GM10248 (cell line): ENCODE measurements around the gene GSC.
"Not testable (repeated sequence)": the region's sequence is repeated elsewhere in the genome, so short reads cannot be mapped to it uniquely, and the experiment has no call there.

ENCODE experiments used
- CTCF ChIA-PET: fragments of 300-600 bp; sonication (Branson Sonifier 250); formaldehyde crosslinking; extraction: SDS; loops from one replicate; lab custom pipeline; 2021; ENCODE audit warnings: antibody characterized with exemption; lab: Yijun Ruan, JAX
- POLR2A ChIA-PET: fragments of 350-650 bp; sonication (Branson Sonifier 250); formaldehyde crosslinking; extraction: SDS; loops from one replicate; lab custom pipeline; 2020; ENCODE audit warnings: antibody characterized with exemption; lab: Yijun Ruan, JAX
- DNase-seq: peaks from one replicate; pipeline ENCODE4 v3.0.0; 2012; ENCODE audit errors: extremely low spot score
- TF ChIP-seq, protein P1 (sequence below): IDR thresholded peaks from 2 replicates; pipeline ENCODE4 v1.5.1; 2012; ENCODE audit warnings: mild to moderate bottlenecking, low read depth; ENCODE audit errors: extremely low read depth, missing control alignments, control extremely low read depth

Gene GSC

DNA sequence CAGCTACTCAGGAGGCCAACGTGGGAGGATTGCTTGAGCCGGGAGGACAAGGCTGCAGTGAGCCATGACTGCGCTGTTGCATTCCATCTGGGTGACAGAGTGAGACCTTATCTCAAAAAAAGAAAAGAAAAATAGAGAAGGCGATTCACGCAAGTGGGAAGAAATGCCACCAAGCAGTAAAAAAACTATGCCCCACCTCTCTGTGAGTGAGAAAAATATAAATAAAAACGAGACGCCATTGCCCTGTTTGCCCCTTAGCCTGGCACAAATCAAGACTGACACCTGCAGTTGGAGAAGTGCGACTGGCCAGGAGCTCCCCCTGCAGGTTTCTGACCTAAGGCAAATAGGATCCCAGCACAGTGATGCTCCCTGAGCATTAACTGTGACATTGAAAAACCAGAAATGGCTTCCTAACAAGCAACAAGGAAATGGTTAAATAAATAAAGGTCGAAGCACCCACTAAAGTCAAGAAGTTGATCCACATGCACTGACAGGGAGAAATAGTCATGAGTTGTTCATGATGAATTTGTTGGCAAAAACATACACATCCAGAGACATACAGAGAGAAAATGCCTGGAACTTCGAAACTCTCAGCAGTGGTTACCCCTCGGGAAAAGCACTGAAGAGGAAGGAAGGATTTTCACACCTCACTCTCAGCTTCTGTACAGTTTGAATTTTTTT lies 21.1 kb downstream of the GSC start:
- CTCF ChIA-PET, result interaction anchor here (0.9 to 2.4 kb wide), 6 partner anchors 12 to 62 kb away, joined by 3 to 12 read pairs (median 4); no protein-coding TSS in a partner anchor
- POLR2A ChIA-PET, result no interaction called here
- TF ChIP-seq, protein P1, sequence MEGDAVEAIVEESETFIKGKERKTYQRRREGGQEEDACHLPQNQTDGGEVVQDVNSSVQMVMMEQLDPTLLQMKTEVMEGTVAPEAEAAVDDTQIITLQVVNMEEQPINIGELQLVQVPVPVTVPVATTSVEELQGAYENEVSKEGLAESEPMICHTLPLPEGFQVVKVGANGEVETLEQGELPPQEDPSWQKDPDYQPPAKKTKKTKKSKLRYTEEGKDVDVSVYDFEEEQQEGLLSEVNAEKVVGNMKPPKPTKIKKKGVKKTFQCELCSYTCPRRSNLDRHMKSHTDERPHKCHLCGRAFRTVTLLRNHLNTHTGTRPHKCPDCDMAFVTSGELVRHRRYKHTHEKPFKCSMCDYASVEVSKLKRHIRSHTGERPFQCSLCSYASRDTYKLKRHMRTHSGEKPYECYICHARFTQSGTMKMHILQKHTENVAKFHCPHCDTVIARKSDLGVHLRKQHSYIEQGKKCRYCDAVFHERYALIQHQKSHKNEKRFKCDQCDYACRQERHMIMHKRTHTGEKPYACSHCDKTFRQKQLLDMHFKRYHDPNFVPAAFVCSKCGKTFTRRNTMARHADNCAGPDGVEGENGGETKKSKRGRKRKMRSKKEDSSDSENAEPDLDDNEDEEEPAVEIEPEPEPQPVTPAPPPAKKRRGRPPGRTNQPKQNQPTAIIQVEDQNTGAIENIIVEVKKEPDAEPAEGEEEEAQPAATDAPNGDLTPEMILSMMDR, result peak; percentile 67
- DNase-seq, result no peak

DNA sequence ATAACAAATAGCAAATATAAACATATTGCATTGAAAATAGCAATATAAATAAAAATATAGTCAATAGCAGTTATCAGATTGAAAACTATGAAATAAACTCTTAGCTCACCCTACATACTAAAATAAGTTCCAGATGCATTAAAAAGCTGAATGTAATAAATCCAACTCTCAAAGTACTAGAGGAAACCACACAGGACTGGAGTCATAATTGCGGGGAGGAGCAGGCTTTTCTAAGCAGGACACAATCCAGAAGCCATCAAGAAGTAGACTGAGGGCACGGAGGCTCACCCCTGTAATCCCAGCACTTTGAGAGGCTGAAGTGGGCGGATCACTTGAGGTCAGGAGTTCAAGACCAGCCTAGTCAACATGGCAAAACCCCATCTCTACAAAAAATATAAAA lies 22.2 kb downstream of the GSC start:
- no peak for DNase-seq
- TF ChIP-seq, protein P1, result no peak
- POLR2A ChIA-PET, result no interaction called here
- CTCF ChIA-PET, result interaction anchor here (1.1 to 1.7 kb wide), 3 partner anchors 17 to 75 kb away, joined by 3 read pairs; no protein-coding TSS in a partner anchor

DNA sequence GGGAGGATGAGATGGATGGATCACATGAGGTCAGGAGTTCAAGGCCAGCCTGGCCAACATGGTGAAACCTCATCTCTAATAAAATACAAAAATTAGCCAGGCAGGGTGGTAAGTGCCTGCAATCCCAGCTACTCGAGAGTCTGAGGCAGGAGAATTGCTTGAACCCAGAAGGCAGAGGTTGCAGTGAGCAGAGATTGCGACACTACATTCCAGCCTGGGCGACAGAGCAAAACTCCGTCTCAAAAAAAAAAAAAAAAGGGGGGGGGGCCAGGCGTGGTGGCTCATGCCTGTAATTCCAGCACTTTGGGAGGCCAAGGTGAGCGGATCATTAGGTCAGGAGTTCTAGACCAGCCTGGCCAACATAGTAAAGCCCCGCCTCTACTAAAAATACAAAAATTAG lies 22.8 kb downstream of the GSC start:
- CTCF ChIA-PET, result interaction anchor here (1.7 kb wide), 1 partner anchor 74 kb away, joined by 3 read pairs; no protein-coding TSS in a partner anchor
- DNase-seq, POLR2A ChIA-PET: not testable (repeated sequence)

DNA sequence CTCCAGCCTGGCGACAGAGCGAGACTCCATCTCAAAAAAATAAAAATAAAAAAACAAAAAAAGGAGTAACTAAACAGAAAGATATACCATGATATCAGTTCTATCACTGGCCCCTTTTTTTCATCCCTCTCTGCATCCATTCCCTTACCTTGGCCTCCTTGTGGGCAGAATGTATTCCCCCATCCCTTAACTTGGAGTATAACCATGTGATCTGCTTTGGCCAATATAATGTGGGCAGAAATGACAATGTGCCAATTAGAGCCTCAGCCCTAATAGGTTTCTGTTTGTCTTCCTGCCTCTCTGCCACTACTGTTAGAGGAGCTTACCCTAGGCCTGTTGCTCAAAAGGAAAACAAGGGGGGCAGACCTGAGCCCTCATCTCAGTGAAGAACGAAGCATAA lies 23.8 kb downstream of the GSC start:
- POLR2A ChIA-PET, result no interaction called here
- TF ChIP-seq, protein P1, result no peak
- CTCF ChIA-PET, result no interaction called here
- no peak for DNase-seq

DNA sequence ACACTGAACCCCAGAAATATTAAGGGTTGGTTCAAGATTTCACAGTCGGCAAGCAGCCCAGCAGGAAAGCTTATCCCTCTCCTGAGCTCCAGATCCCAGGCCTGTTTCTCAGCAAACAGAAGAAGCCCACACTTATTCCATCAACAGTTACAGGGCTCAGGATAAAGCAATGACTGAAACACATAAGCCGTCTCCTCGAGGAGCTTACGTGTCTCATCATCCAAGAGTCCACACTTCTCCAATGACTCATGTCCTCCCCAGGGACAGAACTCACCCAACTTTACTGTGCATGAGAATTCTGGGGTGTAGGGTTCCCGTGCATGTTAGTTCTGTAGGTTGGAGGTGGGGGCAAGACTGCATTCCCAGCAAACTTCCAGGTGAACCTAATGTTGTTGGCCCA lies 31.2 kb downstream of the GSC start:
- TF ChIP-seq, protein P1, result no peak
- ChIA-PET CTCF (no interaction called here), POLR2A (no interaction called here)
- no peak for DNase-seq

DNA sequence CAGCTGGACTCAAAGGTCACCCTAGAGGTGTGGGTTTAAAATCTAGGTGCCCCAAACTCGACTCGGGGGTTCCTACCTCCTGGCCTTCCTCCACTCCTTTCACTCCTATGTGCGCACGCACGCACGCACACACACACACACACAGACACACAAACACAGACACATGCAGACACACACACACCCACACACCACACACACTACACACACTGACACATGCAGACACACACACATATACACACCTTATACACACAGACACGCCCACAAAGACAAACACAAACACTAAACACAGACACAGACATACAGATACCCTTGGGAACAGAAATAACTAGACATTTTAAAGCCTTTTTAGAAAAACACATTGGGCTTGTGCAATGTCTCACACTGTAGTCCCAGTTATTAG lies 31.8 kb downstream of the GSC start:
- TF ChIP-seq, protein P1, result no peak
- CTCF ChIA-PET, result no interaction called here
- no peak for DNase-seq
- POLR2A ChIA-PET, result no interaction called here

DNA sequence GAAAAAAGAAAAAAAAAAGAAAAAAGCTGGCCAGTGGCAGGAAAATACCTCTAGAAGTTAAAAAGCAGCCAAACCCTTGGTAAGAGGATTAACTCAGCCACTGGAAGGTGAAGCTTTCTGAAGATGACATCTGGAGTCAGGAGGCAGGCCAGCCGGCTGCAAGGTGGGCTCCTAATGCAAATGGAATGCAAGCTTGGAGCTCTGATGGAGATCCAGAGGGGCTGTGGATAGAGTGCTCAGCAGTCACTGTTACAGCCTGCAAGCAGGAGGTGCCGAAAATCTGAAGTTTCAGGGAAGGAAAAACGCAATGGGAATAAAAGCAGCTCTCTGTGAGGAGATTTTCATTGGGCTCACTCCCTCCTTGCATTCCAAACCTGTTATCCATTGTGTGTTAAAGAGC lies 41.0 kb downstream of the GSC start:
- CTCF ChIA-PET, result no interaction called here
- no peak for DNase-seq
- POLR2A ChIA-PET, result no interaction called here
- TF ChIP-seq, protein P1, result no peak

DNA sequence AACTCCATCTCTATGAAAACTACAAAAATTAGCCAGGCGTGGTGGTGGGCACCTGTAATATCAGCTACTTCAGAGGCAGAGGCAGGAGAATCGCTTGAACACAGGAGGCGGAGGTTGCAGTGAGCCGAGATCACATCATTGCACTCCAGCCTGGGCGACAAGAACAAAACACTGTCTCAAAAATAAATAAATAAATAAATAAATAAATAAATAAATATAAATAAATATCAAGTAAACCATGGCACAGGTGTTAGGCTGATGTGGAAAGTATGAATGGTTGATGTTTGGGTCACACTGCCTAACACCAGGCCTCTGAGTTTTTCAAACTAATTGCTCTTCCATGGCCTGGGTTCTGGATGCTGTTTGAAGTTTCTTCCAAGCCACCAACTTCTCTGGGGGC lies 41.5 kb downstream of the GSC start:
- DNase-seq, CTCF ChIA-PET, POLR2A ChIA-PET: not testable (repeated sequence)

DNA sequence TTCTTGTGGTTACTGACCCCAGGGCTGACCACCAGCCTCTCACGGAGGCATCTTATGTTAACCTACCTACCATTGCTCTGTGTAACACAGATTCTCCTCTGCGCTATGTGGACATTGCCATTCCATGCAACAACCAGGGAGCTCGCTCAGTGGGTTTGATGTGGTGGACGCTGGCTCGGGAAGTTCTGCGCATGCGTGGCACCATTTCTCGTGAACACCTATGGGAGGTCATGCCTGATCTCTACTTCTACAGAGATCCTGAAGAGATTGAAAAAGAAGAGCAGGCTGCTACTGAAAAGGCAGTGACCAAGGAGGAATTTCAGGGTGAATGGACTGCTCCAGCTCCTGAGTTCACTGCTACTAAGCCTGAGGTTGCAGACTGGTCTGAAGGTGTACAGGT lies 43.3 kb downstream of the GSC start:
- CTCF ChIA-PET, DNase-seq, POLR2A ChIA-PET: not testable (repeated sequence)
